ENCODE results near the gene ZFYVE9. TPM values are rescaled to one million over a fixed set of nuclear protein-coding genes. Genes with fewer than 3 reads are reported as not detected.

ZFYVE9 gene
- total and polyA plus RNA-seq, 2 of the 8 experiments (the other 6 are each of a cell fraction or from before 2014, with no cell fraction given) = 5.8 to 26.5 TPM

GRCh38 chr1:52337439-52337838, 195.6 kb downstream of the ZFYVE9 start:
- Histone ChIP-seq H2BK5ac (ENCODE audit: low read depth, low read length) (no peak overlapping the region), H3K23me2 (ENCODE audit: low read depth, low read length) (no peaks in the 10 kb centered on the region), H2BK12ac (ENCODE audit: low read depth, low read length) (no peak overlapping the region), H3K27ac (ENCODE audit: low read depth, low read length) (no peak overlapping the region), H2AFZ (ENCODE audit: low read length) (no peak overlapping the region), H4K5ac (ENCODE audit: insufficient read length, low read depth, low read length) (no peak overlapping the region), H4K20me1 (replicated peaks in 1 of 2; ENCODE audit: control insufficient read depth in 1 of 2, insufficient read depth in 2 of 2, low read length in 2 of 2) (peaks cover 0 to 2% of the 10 kb centered on the region in 2 experiments), H3K79me2 (ENCODE audit: control insufficient read depth in 1 of 2, insufficient read depth in 2 of 2, low read length in 2 of 2) (no peaks in the 10 kb centered on the region), H3K9me3 (ENCODE audit: insufficient read depth in 2 of 2, low read depth in 1 of 2, low read length in 1 of 2) (no peaks in the 10 kb centered on the region), H3K9ac (replicated peaks in 1 of 4; ENCODE audit: extremely low read depth in 1 of 4, low read depth in 3 of 4, low read length in 3 of 4) (no peak overlapping the region), H3K36me3 (ENCODE audit: control insufficient read depth in 2 of 4, insufficient read depth in 4 of 4, low read length in 3 of 4) (peaks cover 0 to 4% (median 1%) of the 10 kb centered on the region in 4 experiments; a peak in 1 of 8 replicates), H3K27me3 (replicated peaks in 1 of 4; ENCODE audit: control insufficient read depth in 3 of 4, extremely low read depth in 1 of 4, insufficient read depth in 3 of 4, low read length in 3 of 4) (no peaks in the 10 kb centered on the region), H3K14ac (ENCODE audit: insufficient read length) (no peak overlapping the region), H3K18ac (ENCODE audit: extremely low read depth, low read length) (no peak overlapping the region), H3K4me2 (ENCODE audit: insufficient read depth in 1 of 2, low read depth in 2 of 2, low read length in 2 of 2) (no peak overlapping the region), H2BK120ac (replicated peaks; ENCODE audit: low read depth, low read length) (no peak overlapping the region), H2BK15ac (ENCODE audit: low read length) (no peak overlapping the region), H3K79me1 (ENCODE audit: low read depth, low read length) (no peaks in the 10 kb centered on the region), H3K4ac (replicated peaks; ENCODE audit: insufficient read length, low read depth, low read length) (no peak overlapping the region), H3K23ac (ENCODE audit: insufficient read length) (no peak overlapping the region), H4K8ac (ENCODE audit: extremely low read depth, insufficient read depth, low read length) (no peak overlapping the region), H4K91ac (replicated peaks; ENCODE audit: insufficient read length, low read length) (no peak overlapping the region), H3K4me1 (replicated peaks in 1 of 4; ENCODE audit: control insufficient read depth in 3 of 4, insufficient read depth in 4 of 4, low read length in 3 of 4) (no peaks in the 10 kb centered on the region; a peak in 1 of 7 replicates), H3K56ac (replicated peaks; ENCODE audit: insufficient read length, low read depth, low read length) (no peak overlapping the region), H3K4me3 (ENCODE audit: extremely low read depth in 1 of 4, insufficient read depth in 2 of 4, low read depth in 3 of 4, low read length in 4 of 4) (no peak overlapping the region), H2BK20ac (ENCODE audit: low read length) (no peak overlapping the region), H2AK5ac (ENCODE audit: low read depth, low read length) (no peak overlapping the region)
- FAIRE-seq (no peak), DNase-seq (ENCODE audit: low read depth in 1 of 2, low spot score in 2 of 2) (no peak)
- ChIA-PET CTCF (ENCODE audit: partially characterized antibody) (no interaction called here), POLR2A (ENCODE audit: partially characterized antibody) (interaction anchor here (0.6 to 1.3 kb wide), 2 partner anchors 17 to 66 kb away, joined by 3 read pairs; no protein-coding TSS in a partner anchor)
- 100% methylated on average over 2 of the region's 2 CpGs; no CpG with 5 or more reads in 1 of the 2 experiments for WGBS, 2 experiments (ENCODE audit: extremely low coverage in 1 of 2, insufficient coverage in 1 of 2, insufficient read length in 1 of 2, insufficient replicate concordance in 2 of 2, low coverage in 1 of 2, low lambda C conversion rate in 2 of 2, missing lambda C conversion rate in 1 of 2)
- TF ChIP-seq POU5F1 (IDR thresholded peaks at IDR 0.05; ENCODE audit: low read depth, low read length) = no peak
- no peak for TF ChIP-seq RFX5 (IDR thresholded peaks at IDR 0.05; ENCODE audit: borderline replicate concordance, low read depth, low read length)
- no peak for TF ChIP-seq CBX8 (IDR thresholded peaks at IDR 0.05; ENCODE audit: borderline replicate concordance, low read depth, low read length)
- TF ChIP-seq KDM4A (IDR thresholded peaks at IDR 0.05; ENCODE audit: low read depth, low read length, severe bottlenecking) = no peak
- TF ChIP-seq SIN3A (conservative IDR thresholded peaks at IDR 0.05 in 1 of 2, IDR thresholded peaks at IDR 0.05 in 1 of 2; ENCODE audit: low read depth in 1 of 2, low read length in 2 of 2) = no peak
- no peak for TF ChIP-seq GTF2F1 (IDR thresholded peaks at IDR 0.05; ENCODE audit: borderline replicate concordance, low read depth, low read length)
- TF ChIP-seq HDAC2 (IDR thresholded peaks at IDR 0.05; ENCODE audit: borderline replicate concordance in 1 of 2, low read depth in 2 of 2, low read length in 2 of 2) = no peak
- TF ChIP-seq KDM5A (IDR thresholded peaks at IDR 0.05; ENCODE audit: low read length) = no peak
- TF ChIP-seq USF2 (IDR thresholded peaks at IDR 0.05; ENCODE audit: low read length) = no peak
- TF ChIP-seq CTBP2 (IDR thresholded peaks at IDR 0.05; ENCODE audit: borderline replicate concordance, insufficient read depth, insufficient read length, low read length) = no peak
- TF ChIP-seq HDAC6 (IDR thresholded peaks at IDR 0.05; ENCODE audit: low read depth, low read length) = no peak
- TF ChIP-seq RXRA (IDR thresholded peaks at IDR 0.05; ENCODE audit: insufficient read depth, low read depth, low read length) = no peak
- TF ChIP-seq SP1 (IDR thresholded peaks at IDR 0.05; ENCODE audit: low read depth, low read length) = no peak

Measured in H1 (cell line).